Left hindlimb (tissue), 1 donor: ENCODE results near the gene OR5D14.

Source experiments
- DNase-seq: peaks from one replicate; pipeline ENCODE4 v3.0.0-alpha.2; 2018

Gene OR5D14

DNA sequence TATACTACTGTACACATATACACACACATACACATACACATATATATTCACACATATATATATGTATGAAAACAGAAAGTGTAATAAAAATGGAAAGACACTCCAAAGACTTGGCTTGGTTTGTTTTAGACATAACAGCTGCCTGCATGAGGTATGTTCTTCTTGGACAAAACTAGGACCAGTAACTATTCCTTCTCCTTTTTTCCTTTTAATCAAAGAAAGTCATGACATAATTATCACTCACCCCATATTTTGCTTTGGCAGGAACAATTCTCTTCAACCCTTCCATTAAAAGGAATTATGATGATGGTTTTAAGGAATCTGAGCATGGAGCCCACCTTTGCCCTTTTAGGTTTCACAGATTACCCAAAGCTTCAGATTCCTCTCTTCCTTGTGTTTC, at the start of gene OR5D14:
OR5D14 (plus strand) TSS at position 301 of the 400 bp plus-strand sequence; CDS start at position 301, 0 bp downstream.
- DNase-seq = no peak

DNA sequence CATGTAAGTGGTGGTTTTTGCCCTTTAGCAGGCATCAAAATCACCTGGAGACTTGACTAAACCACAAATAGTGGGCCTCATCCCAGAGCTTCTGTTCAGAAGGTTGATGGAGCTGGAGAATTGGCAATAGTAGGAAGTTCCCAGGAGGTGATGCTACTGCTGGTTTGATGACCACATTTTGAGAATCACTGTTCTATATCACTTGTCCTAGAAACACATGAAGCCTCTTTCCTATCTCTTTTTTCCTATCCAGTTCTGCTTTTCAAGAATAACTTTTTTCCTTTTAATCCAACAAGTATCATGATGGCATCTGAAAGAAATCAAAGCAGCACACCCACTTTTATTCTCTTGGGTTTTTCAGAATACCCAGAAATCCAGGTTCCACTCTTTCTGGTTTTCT, 22.2 kb upstream of the OR5D14 start, which contains the start of gene OR5D13:
OR5D13 (plus strand) TSS at position 301 of the 400 bp plus-strand sequence; CDS start at position 301, 0 bp downstream.
- DNase-seq = no peak

DNA sequence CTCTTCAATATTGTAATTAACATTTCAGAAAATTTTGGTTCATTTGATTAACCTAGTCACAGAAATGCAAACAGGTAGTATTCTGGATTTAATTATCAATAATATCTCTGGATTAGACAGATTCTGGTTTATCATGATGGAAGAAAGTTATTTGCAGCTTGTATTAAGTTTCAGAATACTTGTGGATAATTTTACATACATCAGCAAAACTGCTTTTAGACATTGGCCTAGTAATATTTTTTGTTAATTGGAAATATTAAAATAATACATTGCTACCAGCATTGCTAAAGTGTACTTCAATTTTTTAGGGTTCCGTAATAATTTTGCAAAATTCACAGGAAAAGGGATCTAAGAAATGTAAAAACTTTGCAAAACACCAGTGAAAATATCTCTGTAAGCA, 3.8 kb upstream of the OR5D14 start:
- no peak for DNase-seq

DNA sequence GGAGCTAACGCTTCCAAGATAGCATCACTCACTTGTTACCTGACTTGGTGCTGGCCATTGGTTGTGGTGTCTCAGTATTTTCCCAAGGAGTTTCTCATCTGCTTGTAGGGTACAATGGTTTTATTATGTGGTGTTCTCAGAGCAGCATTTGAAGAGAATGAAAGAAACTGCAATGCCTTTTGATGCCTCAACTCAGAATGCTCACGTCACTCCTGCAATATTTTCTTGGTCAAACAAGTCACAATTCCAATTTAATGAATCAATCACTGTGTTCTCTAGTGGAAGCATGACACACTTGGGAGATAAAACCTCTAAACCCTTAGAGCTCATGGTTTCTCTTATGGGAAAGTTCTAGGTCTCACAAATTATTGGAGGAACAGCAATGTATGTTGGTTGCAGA, 2.0 kb upstream of the OR5D14 start:
- DNase-seq = no peak

DNA sequence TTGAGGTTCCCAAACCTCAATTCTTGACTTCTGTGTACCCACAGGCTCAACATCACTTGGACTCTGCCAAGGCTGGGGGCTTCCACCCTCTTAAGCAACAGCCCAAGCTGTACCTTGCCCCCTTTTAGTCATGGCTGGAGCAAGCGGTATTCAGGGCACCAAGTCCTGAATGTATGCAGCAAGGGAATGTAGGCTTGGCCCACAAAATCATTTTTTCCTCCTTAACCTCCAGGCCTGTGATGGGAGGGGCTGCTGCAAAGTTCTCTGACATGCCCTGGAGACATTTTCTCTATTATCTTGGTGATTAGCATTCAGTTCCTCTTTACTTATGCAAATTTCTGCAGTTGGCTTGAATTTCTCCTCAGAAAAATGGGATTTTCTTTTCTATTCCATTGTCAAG, 10.9 kb downstream of the OR5D14 start:
- no peak for DNase-seq

DNA sequence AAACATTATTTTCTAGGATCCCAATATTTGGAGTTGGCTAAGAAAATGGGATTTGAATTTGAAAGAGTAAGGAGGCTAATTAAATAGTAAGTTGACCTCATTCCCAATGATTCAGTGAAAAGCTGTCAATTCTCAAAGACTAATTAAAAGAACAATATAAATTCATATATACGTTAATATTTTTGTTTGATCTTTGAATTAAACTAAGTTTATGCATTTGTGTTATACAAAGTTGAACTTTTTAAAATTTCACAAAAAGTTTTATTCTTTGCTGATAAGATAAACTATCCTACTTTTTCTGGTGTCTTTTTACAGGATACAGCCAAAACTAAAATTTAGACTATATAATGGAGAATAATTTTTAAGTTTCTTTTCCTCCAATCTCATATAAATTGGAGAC, 15.7 kb downstream of the OR5D14 start, which contains the start of gene OR5L1:
OR5L1 (plus strand) TSS at position 301 of the 400 bp plus-strand sequence. CDS start 100 bp downstream, outside the sequence.
- DNase-seq = no peak

DNA sequence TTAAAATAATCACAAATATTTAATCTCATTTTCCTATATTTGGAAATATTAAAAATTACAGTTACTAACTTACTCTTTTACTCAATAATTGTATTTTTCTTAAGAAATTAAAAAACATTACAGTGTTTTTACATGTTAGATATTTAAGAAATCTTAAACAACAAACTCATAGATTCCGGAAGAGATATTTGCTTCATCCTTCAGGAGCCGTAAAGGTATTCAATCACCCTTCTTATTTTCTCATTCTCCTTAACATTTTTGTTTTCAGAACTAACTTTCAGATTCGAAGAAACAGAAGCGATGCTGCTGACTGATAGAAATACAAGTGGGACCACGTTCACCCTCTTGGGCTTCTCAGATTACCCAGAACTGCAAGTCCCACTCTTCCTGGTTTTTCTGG, 24.0 kb downstream of the OR5D14 start, which contains the start of gene OR5D18:
OR5D18 (plus strand) TSS at position 301 of the 400 bp plus-strand sequence; CDS start at position 301, 0 bp downstream.
- DNase-seq = no peak

DNA sequence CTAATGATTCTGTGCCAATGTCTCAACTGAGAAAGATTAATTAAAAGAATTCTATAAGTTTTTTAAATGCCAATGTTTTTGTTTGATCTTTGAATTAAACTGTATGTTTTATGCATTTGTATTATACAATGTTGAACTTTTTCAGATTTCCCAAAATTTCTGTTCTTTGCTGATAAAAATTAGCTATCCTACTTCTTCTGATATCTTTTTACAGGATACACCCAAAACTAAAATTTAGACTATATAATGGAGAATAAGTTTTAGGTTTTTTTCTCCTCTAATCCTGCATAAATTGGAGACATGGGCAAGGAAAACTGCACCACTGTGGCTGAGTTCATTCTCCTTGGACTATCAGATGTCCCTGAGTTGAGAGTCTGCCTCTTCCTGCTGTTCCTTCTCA, 31.6 kb downstream of the OR5D14 start, which contains the start of gene OR5L2:
OR5L2 (plus strand) TSS at position 301 of the 400 bp plus-strand sequence; CDS start at position 301, 0 bp downstream.
- no peak for DNase-seq

DNA sequence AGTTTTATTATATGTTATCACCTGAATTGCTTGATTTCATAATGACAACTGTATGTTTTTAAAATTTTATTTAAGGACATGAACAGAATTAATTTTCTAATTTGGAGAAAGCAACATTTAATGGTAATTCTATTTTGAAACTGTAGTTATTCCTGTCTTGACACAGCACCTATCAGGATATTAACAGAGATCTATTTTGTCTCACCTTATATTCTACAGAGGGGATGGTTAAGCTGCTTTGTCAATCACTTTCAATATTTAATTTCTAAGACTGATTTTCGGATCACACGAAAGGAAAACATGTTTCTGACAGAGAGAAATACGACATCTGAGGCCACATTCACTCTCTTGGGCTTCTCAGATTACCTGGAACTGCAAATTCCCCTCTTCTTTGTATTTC, 43.1 kb downstream of the OR5D14 start, which contains the start of gene OR5D16:
OR5D16 (plus strand) TSS at position 301 of the 400 bp plus-strand sequence; CDS start at position 301, 0 bp downstream.
- no peak for DNase-seq
